ENCODE results near the gene CD244.
A peak's percentile ranks its signal among the peaks of the same experiment; 100 is the strongest.

Gene CD244

GRCh38 chr1:160846281-160846680 is 16.4 kb downstream of the CD244 start:
- no peak for DNase-seq (ENCODE audit: low read depth in 2 of 2)

- DNase-seq (ENCODE audit: low read depth in 2 of 2) = no peak
Measured at GRCh38 chr1:160844447-160845232, 18.0 kb downstream of the CD244 start.

- no peak for DNase-seq (ENCODE audit: low read depth in 2 of 2)
Measured at GRCh38 chr1:160841079-160841478, 21.6 kb downstream of the CD244 start.

- DNase-seq (ENCODE audit: low read depth in 2 of 2) = no peak
Measured at GRCh38 chr1:160839746-160840145, 22.9 kb downstream of the CD244 start.

DNA sequence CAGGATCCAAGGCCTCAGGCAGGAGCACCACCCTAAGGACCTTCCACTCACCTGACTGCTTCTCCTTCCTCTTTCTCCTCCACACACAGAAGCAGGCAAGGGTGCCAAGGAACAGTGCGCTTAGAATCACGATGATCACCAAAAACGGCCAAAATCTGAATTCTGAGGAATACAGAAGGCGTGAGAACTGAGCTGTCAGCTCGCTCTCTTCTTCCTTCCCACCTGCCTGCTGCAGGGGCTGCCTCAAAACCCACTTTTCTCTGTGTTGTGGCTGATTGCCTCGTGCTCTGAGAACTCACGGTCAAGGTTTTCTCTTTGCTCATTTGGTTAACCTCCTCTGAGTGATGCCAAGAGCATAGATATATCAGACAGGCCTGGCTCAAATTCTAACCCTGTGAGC is 23.8 kb downstream of the CD244 start:
- DNase-seq (ENCODE audit: low read depth in 2 of 2) = no peak

DNA sequence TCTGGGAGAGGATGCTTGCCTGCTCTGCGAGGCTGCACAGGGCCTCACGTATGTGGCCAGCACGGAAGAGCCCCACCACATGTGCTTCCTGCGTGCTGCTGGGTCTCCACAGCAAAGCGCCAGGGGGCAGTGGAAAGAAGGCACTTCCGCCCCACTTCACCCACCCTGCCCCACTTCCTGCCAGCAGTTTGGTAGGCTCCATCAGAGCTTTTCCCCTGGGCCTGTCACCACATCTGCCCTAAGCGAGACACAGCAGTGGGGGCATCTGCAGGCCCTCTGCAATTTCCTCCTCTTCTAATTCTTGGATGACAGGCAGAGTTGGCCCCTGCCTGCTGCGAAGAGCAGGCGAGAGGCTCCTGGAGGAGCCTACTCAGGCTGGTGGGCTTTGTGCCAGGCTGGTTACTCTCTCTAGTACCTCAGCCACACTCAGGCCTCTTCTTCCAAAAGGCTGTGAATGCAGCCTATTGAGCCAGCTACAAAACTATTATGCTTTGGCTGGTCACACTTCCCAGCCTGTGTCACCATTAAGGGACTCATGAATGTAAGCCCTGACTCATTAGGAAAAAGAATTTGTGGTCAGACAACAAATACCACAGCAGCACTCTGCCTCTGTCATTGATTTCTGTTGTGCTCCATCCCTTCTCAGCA is 25.0 kb downstream of the CD244 start:
- peak; percentile 73 for DNase-seq (ENCODE audit: low read depth in 2 of 2)

DNA sequence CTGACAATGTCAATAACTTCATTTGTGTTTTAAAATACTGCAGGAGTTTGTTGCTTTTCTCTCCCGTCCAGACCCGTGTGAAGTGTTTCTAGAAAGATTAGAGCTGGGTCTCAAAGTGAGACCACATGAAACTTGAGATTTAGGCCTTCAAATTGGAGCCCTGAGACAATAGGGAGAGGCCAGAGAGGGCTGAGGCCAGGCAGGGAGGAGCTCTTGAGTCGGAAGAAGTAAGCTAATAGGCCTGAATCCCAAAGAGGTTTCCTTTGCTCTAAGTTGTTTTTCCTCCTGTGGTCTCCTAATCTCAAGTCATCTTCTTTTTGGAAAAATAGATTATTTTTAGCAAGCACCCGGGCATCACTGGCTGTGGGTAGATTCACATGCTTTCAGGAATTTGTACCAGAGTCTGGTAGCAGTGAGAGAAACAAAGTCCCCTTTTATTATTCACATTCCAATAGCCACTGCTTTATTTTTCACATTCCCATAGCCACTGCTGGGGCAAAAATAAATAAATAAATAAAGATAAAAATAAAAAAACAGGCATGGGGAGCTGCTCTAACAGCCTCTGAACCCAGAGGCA is 25.6 kb downstream of the CD244 start:
- DNase-seq (ENCODE audit: low read depth in 2 of 2) = no peak

GRCh38 chr1:160836561-160836960 is 26.1 kb downstream of the CD244 start:
- DNase-seq (ENCODE audit: low read depth in 2 of 2) = no peak

GRCh38 chr1:160835751-160836150 is 26.9 kb downstream of the CD244 start:
- DNase-seq (ENCODE audit: low read depth in 2 of 2) = no peak

DNA sequence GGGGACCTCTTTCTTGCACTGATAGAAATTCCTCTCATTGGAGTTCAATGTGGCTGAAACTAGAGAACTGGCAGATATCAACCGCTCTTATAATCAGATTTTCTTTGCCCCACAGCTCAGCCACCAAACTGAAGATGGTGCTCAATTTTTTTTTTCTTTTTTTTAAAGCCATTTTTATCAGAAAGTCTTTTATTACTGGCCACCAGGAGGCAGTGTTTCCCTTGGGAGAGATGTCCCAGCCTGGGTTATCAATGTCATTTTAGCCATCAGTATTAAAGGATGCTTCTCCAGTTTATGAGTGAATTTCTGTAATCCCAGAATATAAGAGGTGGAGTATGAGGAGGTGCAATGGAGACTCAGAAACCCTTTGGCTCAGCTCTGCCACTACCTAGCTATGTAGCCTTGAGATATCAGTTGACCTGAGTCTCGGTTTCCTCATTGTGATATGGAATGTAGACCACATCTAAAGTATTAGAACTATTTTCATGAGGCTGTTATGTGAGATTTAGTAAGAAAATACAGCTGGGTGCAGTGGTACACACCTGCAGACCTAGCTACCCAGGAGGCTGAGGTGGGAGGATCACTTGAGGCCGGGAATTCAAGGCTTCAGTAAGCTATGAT is 27.6 kb downstream of the CD244 start:
- DNase-seq (ENCODE audit: low read depth in 2 of 2) = peak in 1 of 2 donors; percentile 18

- peak; percentile 54 to 68 for DNase-seq (ENCODE audit: low read depth in 2 of 2)
Measured at GRCh38 chr1:160830321-160831153, 32.1 kb downstream of the CD244 start.

DNA sequence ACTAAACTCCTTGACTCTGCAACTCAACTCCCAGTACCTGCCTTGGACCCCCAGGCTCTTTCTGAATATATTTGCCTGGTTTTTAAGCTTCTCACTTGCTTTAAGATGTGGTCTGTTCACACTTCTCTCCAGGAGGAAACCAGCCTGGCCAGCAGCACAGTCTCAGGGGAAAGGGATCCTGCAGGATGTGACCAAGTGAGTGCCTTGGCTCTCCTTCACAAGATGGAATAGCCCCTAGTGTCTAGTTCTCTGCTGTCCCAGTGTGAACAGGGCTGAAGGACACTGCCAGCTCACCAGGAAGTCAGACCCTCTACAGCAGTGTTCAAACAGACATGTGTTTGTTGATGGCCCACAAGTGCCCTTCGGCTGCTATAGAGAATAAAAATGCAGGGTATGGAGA is 32.9 kb downstream of the CD244 start:
- DNase-seq (ENCODE audit: low read depth in 2 of 2) = no peak

DNA sequence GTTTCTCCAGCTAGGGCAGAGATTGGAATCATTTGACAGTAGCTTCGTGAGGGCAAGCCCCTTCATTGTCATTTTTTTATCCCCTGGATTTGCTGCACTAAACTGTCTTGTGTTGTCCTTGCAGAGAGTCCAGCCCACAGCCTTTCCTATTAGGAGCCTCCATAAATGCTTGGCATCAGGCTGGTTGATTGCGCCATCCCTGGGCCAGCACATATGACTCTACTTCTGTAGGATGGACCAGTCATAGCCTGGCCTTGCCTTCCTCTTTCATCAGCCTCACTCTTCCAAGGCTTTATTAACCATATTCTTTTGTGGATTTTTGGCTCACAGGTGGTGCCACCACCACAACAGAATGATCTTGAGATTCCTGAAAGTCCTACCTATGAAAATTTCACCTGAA is 35.3 kb downstream of the CD244 start:
- DNase-seq (ENCODE audit: low read depth in 2 of 2) = no peak

- DNase-seq (ENCODE audit: low read depth in 2 of 2) = no peak
Measured at GRCh38 chr1:160826546-160826945, 36.1 kb downstream of the CD244 start.

DNA sequence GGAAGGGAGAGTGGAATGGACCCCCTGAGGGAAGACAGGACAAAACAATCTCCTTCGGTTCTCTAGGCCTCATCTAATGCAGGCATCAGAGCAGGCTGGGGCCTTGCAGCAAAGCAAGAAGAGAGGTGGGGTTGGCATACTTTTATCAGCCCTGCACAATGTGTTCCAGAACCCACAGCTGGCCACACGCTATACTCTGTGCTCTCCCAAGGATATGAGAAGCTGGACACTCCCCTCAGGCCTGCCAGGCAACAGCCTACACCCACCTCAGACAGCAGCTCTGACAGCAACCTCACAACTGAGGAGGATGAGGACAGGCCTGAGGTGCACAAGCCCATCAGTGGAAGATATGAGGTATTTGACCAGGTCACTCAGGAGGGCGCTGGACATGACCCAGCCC is 39.4 kb downstream of the CD244 start:
- DNase-seq (ENCODE audit: low read depth in 2 of 2) = no peak

DNA sequence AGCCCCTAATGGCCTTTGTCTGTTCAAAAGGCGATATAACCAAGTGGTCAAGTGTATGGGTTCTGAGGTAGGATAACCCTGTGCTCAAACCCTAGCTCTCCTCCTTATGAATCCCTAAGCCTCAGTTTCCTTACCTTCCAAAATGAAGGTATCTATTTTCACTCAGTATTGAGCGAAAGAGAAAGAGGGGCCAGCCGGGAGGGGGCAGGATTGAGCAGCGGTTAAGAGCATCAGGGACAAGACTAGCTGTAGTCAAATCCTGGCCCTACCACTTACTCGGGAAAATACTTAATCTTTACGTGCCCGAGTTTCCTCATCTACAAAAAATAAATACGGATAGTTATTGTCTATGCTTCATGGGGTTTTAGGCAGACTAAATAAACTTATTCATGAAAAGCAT is 41.1 kb downstream of the CD244 start:
- DNase-seq (ENCODE audit: low read depth in 2 of 2) = no peak

DNA sequence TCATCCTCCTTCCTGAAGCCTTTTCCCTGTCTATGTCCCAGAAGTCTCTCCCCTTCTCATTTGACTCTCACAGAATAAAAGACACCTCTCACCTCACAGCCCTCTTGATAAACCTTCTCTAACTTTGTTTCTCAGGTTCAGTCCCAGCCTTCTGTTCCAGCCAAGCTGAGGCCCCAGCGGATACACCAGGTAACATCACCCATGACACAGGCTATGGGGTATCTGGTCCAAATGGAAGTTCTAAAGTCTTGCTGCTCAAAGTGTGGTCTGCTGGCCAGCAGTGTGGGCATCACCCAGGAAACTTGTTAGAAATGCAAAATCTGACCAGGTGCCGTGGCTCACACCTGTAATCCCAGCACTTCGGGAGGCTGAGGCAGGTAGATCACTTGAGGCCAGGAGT is 43.5 kb downstream of the CD244 start:
- no peak for DNase-seq (ENCODE audit: low read depth in 2 of 2)

- DNase-seq (ENCODE audit: low read depth in 2 of 2) = no peak
Measured at GRCh38 chr1:160818207-160818937, 44.3 kb downstream of the CD244 start.

GRCh38 chr1:160814856-160815255 is 47.8 kb downstream of the CD244 start:
- no peak for DNase-seq (ENCODE audit: low read depth in 2 of 2)

GRCh38 chr1:160814316-160814715 is 48.4 kb downstream of the CD244 start:
- DNase-seq (ENCODE audit: low read depth in 2 of 2) = no peak

DNA sequence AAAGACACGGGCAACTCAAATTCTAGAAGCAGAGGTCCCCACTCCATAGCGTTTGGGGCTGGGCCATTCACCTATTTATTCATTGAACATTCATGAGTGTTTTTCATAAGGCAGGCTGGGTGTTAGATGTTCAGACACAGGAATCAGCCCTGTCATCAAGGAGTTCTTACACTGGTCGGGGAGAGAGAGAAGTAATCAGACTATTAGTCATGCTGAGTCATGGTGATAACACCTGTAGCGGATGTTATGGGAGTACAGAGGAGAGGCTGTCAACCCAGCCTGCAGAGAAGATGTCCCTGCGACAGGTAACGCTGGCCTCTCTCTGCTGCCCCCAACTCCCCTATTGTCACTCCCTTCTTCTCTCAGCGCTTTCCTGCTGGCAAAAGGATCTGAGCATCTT is 49.5 kb downstream of the CD244 start:
- no peak for DNase-seq (ENCODE audit: low read depth in 2 of 2)

All from stimulated activated CD8-positive, alpha-beta memory T cell treated with anti-CD3 and anti-CD28 coated beads, Interleukin-2, amount 100 ng/mL, for 1 hour (primary cell).